Ovary (tissue), 9 donors: ENCODE measurements around the gene AMIGO1. TPM values are rescaled to one million over a fixed set of nuclear protein-coding genes. Genes with fewer than 3 reads are reported as not detected.

Source experiments
- DNase-seq, 5 donors: peaks; one replicate each; pipeline ENCODE4 v3.0.0-alpha.2; 2019 to 2020
- H3K27ac ChIP-seq, 2 donors: fragments of 200-600 bp; one replicate each; pipeline versions ENCODE4 v1.5.1 to v1.8.0; 2019 to 2022
- H3K27me3 ChIP-seq: fragments of 200-600 bp; one replicate; pipeline ENCODE4 v1.8.0; 2022
- H3K36me3 ChIP-seq: fragments of 200-600 bp; sonication (generic); one replicate; pipeline ENCODE4 v1.5.1; 2019
- H3K4me1 ChIP-seq: one replicate; pipeline ENCODE4 v1.8.1; 2013; ENCODE audit warnings: mild to moderate bottlenecking, moderate library complexity; ENCODE audit not compliant: insufficient read depth
- H3K4me3 ChIP-seq: fragments of 200-600 bp; sonication (generic); one replicate; pipeline ENCODE4 v1.5.1; 2017
- H3K9me3 ChIP-seq, 2 donors: fragments of 200-600 bp in 1 of 2; sonication (generic) in 1 of 2; one replicate each; pipeline versions ENCODE4 v1.5.1 to v1.8.1; 2013 to 2019; ENCODE audit warnings: mild to moderate bottlenecking in 1 of 2, moderate library complexity in 1 of 2
- CTCF ChIP-seq, 3 donors: fragments of 450-650 bp in 2 of 3; fragments of 200-600 bp in 1 of 3; IDR thresholded peaks; one replicate each; pipeline versions ENCODE4 v1.5.1 to v1.8.0; 2016 to 2022; ENCODE audit warnings: antibody characterized with exemption in 3 of 3, mild to moderate bottlenecking in 1 of 3
- EP300 ChIP-seq: sonication (generic); formaldehyde crosslinking; IDR thresholded peaks from one replicate; pipeline ENCODE4 v1.6.1; 2017; ENCODE audit warnings: antibody characterized with exemption
- POLR2A ChIP-seq: fragments of 450-650 bp; IDR thresholded peaks from one replicate; pipeline ENCODE4 v1.6.1; 2017; ENCODE audit warnings: antibody characterized with exemption, mild to moderate bottlenecking, moderate library complexity
- WGBS, 3 donors: extraction: QIAGEN DNeasy Blood & Tissue Kit in 1 of 3; methylation state at CpG; one replicate each; pipeline versions ENCODE4 v1.1.5 to v1.1.7; 2013 to 2017; 5-methylcytosine and 5-hydroxymethylcytosine counted together
- intact Hi-C, 4 donors: fragments of 100-400 bp; cut with DNase I; formaldehyde crosslinking; loops; one replicate each; pipeline versions ENCODE4 v1.11.0 to v1.15.1; 2022 to 2023
- polyA plus RNA-seq, 2 donors: library from polyadenylated mRNA; stranded (reverse); fragments of 200-250 nt in 1 of 2; fragments of 350-450 nt in 1 of 2; fragmentation: Illumina TruSeq in 1 of 2; extraction: RNeasy Lipid Tissue Mini Kit (QIAGEN cat#74804) in 1 of 2; gene quantifications; one replicate each; pipeline ENCODE4 v1.2.3, GENCODE V29; 2013 to 2014
- total RNA-seq, 7 donors: library from RNA; depleted of rRNA in 2 of 7; stranded (reverse); fragments of >200 nt in 2 of 7; fragmentation: NEBNext Ultra II Directional in 3 of 7; extraction: Animal tissue kit (Norgen Biotek cat#: 25700) in 3 of 7; gene quantifications; one replicate each; pipeline versions ENCODE4 v1.1.0 to v1.2.4, GENCODE V29; 2016 to 2023
- donor health status: DM: no; HTN: no; CAD: no; lungs with moderate emphysema.
- donor health status: DM: no; HTN: no; CAD: no.
- donor health status: Bipolar disorder and iron deficiency.
- donor health status: DM: yes; HTN: yes; CAD: no.
- donor health status: DM: no; HTN: no; CAD: no.
- donor health status: DM: yes; HTN: yes; CAD: no.

The AMIGO1 gene
- total and polyA plus RNA-seq, 9 donors: 6.3 to 18.0 (median 10.8) TPM

- DNase-seq: no peak
Measured at GRCh38 chr1:109539676-109540075, 30.1 kb upstream of the AMIGO1 start, which contains the start of gene GPR61. Gene GPR61 (plus strand): TSS chr1:109539872. CDS start chr1:109543023, 3,151 bp downstream.

GRCh38 chr1:109538827-109539555 is 29.5 kb upstream of the AMIGO1 start:
- intact Hi-C loops: loop anchor here in 3 of 4 donors (5.0 to 10.0 kb wide), 3 partner anchors 114 to 1433 kb away; partner anchors contain the start of gene PSMA5 (in 2 of the 3)
- no peak overlapping the region for H3K27ac ChIP-seq
- 85 to 95% (median 90%) methylated on average over 9 of the region's 9 CpGs for WGBS, 3 donors
- H3K36me3 ChIP-seq: no peaks in the 10 kb centered on the region
- TF ChIP-seq CTCF (IDR thresholded peaks at IDR 0.05) (no peak), POLR2A (no peak), EP300 (no peak)
- no peak overlapping the region for H3K4me3 ChIP-seq
- peaks cover 4% of the 10 kb centered on the region for H3K4me1 ChIP-seq
- no peaks in the 10 kb centered on the region for H3K9me3 ChIP-seq
- DNase-seq: no peak
- H3K27me3 ChIP-seq: no peaks in the 10 kb centered on the region

More at GRCh38 chr1:109539676-109540075, 30.1 kb upstream of the AMIGO1 start, which contains the start of gene GPR61:
- intact Hi-C loops: loop anchor here (5.0 to 10.0 kb wide), 7 partner anchors 95 to 1433 kb away; partner anchors contain the start of genes AHCYL1 (in 2 of the 4) and PSMA5 (in 2 of the 4)
- 33 to 41% (median 36%) methylated on average over 7 of the region's 7 CpGs for WGBS, 3 donors
- H3K27me3 ChIP-seq: no peaks in the 10 kb centered on the region
- TF ChIP-seq CTCF (IDR thresholded peaks at IDR 0.05) (no peak), EP300 (no peak), POLR2A (no peak)
- H3K9me3 ChIP-seq: no peaks in the 10 kb centered on the region
- peaks cover 4% of the 10 kb centered on the region for H3K4me1 ChIP-seq
- no peaks in the 10 kb centered on the region for H3K36me3 ChIP-seq
- no peak within 1 kb of the TSS for H3K4me3 ChIP-seq
- no peak within 1 kb of the TSS for H3K27ac ChIP-seq

- Histone ChIP-seq H3K4me1 (peaks cover 4% of the 10 kb centered on the region), H3K27ac (no peak overlapping the region), H3K9me3 (no peaks in the 10 kb centered on the region), H3K4me3 (no peak overlapping the region), H3K27me3 (no peaks in the 10 kb centered on the region), H3K36me3 (no peaks in the 10 kb centered on the region)
- TF ChIP-seq CTCF (IDR thresholded peaks at IDR 0.05) (no peak), POLR2A (no peak), EP300 (no peak)
- no peak for DNase-seq
- intact Hi-C loops: loop anchor here in 3 of 4 donors (5.0 to 10.0 kb wide), 3 partner anchors 113 to 1435 kb away; partner anchors contain the start of gene PSMA5 (in 2 of the 3)
- WGBS, 3 donors: 74 to 78% (median 77%) methylated on average over 9 of the region's 9 CpGs
Measured at GRCh38 chr1:109537450-109538178, 28.1 kb upstream of the AMIGO1 start.

GRCh38 chr1:109535971-109536491 is 26.5 kb upstream of the AMIGO1 start:
- Histone ChIP-seq H3K9me3 (no peaks in the 10 kb centered on the region), H3K4me1 (peaks cover 4% of the 10 kb centered on the region), H3K27ac (no peak overlapping the region), H3K27me3 (no peaks in the 10 kb centered on the region), H3K4me3 (no peak overlapping the region), H3K36me3 (no peaks in the 10 kb centered on the region)
- TF ChIP-seq POLR2A (no peak), CTCF (IDR thresholded peaks at IDR 0.05) (no peak), EP300 (no peak)
- 62 to 64% (median 62%) methylated on average over 5 of the region's 5 CpGs for WGBS, 3 donors
- DNase-seq: no peak
- intact Hi-C loops: loop anchor here in 3 of 4 donors (5.0 to 10.0 kb wide), 3 partner anchors 111 to 1436 kb away; partner anchors contain the start of gene PSMA5 (in 2 of the 3)
